ENCODE measurements around the gene GRIK5.

The GRIK5 gene

GRCh38 chr19:42075616-42076379 is 5.8 kb upstream of the GRIK5 start, which contains the start of gene ZNF574:
Gene ZNF574 (plus strand): TSS chr19:42076166. CDS start chr19:42078607, 2,441 bp downstream.
- DNase-seq = peak; percentile 99

DNA sequence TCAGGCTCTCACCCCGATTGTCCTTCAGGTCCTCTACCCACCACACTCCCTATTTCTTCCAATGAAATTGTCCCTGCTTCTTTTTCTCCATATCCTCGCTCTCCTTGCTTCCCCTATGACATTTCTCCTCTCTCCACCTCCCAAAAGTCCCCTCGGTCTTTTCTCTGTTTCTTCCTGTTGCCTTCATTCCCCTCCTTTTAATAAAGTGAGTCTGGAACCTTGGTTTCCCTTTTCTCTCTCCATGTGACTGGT is 5.3 kb upstream of the GRIK5 start:
- DNase-seq = no peak

DNA sequence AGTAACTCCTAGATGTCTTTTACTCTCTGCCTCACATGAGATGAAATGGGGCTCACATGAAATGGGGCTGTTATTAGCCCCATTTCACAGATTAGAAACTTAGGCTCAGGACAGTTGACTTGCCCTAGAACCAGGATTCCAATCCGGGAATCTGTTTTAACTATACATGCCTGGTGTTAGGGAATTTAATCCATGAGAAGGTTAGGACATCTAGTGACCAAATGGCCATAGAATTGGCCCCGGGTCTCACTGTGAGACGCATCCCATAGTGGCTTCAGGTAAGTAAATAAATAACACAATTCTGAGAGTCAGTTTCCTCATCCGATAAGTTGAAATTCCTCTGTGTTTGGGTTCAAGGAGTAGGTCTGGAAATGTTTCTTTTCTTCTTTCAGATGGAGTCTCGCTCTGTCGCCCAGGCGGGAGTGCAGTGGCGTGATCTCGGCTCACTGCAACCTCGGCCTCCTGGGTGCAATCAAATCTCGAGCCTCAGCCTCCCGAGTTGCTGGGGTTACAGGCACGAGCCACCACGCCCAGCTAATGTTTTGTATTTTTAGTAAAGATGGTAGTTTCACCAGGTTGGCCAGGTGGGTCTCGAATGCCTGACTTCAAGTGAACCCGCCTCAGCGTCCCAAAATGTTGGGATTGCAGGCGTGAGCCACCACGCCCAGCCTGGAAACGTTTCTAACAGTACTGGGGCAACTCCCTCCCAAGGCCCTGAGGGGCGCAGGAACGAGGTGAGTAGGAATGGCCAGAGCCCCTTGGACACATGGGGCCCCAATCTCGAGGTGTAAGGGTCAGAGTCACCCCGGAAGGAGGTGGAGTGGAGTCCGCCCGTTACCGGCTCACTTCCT is 4.7 kb upstream of the GRIK5 start:
- no peak for DNase-seq

GRCh38 chr19:42071247-42071646 is 1.2 kb upstream of the GRIK5 start:
- no peak for DNase-seq

GRCh38 chr19:42068756-42069571 is 1.0 kb downstream of the GRIK5 start:
- DNase-seq = no peak

DNA sequence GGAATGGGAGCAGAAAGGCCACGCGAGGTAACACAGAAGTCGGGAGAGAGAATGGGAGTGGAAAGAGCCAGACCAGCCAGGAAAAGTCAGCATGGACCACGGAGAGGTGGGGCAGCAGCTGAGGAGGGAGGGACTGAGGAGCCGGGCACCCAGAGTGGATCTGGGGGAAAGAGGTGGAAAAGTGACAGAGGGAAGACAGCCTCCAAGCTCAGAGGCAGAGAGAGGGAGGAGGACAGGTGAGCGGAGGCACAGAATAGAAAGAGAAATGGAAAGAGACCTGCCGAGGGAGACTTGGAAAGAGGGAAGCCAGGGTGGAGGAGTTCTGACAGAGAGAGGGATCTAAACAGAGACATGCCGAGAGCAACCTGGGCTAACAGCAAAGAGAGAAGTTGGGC is 1.6 kb downstream of the GRIK5 start:
- DNase-seq = no peak

DNA sequence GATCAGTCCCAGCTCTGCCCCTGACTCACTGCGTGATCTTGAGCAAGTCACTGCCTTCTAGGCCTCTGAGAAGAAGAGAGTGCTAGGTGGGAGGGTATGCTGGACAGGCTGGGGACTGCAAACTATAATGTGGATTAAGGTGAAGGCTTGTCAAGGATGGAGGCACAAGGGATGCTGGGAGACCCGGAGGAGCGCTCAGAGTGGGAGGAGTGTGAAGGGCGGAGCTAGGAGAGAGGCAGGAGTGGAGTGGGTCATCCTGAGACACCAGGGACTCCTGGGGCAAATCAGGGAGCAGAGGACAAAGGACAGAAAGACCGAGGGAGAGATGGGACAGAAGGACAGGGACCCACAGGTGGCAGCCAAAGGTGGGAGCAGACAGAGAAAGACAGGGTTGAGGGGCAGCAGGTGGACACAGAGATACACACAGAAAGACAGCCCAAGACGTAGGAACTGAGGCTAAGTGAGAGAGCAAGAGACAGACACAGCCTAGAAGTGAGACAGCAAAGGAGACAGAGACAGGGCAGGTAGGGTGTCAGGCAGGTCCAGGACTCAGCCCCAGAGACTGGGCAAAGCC is 2.6 kb downstream of the GRIK5 start:
- DNase-seq = no peak

- no peak for DNase-seq
Measured at GRCh38 chr19:42066075-42066754, 3.8 kb downstream of the GRIK5 start.

GRCh38 chr19:42065511-42065910 is 4.5 kb downstream of the GRIK5 start:
- DNase-seq = no peak

DNA sequence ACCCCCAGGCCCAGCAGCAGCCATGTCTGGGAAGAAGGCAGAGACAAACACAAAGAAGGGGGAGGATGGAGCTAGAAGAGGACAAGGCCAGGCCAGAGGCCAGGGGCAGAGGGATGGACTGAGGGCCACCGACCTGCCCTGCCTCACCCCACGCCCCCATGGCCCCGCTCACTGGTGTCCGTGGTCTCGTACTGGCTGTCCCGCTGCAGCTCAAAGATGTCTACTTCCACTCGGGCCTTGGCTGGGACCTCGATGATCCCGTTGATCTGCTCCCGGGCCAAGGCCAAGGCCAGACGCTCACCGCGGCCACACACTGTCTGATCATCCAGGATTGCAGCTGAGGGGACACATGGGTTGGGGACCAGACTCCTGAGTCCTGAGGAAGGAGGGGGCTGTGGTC is 5.0 kb downstream of the GRIK5 start:
- no peak for DNase-seq

GRCh38 chr19:42064432-42064831 is 5.6 kb downstream of the GRIK5 start:
- DNase-seq = no peak

GRCh38 chr19:42062381-42062780 is 7.6 kb downstream of the GRIK5 start:
- no peak for DNase-seq

GRCh38 chr19:42060117-42060516 is 9.9 kb downstream of the GRIK5 start:
- DNase-seq = no peak

DNA sequence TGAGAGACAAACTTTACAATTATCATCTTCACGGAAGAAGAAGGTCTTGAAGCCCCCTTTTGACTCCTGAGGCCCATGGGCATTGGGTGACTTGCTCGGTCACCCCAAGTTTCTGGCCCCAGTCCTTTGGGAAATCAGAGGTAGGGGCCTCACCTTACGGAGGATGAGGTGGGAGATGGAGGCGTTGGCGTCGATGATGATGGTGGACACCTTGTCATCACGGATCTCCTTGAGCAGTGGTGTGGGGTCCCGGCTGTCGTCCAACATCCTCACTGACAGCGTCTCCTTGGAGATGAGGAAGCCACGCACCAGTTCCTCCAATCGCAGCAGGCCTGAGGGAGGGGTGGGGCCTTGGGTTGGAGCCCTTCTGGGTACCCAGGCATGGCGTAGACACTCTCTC is 10.8 kb downstream of the GRIK5 start:
- no peak for DNase-seq

- no peak for DNase-seq
Measured at GRCh38 chr19:42057846-42058245, 12.2 kb downstream of the GRIK5 start.

GRCh38 chr19:42054205-42054604 is 15.8 kb downstream of the GRIK5 start:
- no peak for DNase-seq

GRCh38 chr19:42053037-42053935 is 16.7 kb downstream of the GRIK5 start:
- DNase-seq = no peak

DNA sequence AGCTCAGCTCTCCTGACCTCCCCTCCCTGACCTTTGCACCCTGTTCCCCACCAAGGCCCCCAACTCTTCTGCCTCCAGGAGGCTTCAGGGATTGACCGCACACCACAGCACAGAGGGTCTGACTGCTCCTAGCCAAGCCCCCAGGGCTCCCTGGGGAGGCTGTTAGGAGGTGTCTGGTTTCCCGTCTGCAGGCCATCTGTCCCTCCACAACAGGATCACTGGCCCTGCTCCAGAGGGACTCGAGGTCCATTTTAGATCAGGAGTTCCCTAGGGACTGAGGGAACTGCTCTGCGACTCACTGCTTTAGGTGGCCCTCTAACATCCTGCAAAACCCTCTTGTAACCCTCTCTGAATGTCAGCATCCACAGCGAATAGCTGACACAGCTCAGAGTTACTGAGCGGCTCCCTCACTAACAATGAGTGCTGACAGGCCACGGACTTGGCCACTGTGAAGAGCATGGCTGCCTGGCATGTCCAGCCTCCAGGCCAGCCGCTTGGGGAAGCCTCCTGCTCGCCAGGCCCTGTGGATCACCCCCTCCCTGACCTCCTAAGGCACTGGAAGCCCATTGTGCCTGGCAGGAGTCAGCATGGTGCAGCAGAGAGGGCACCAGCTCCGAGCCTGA is 17.7 kb downstream of the GRIK5 start:
- DNase-seq = peak; percentile 73

DNA sequence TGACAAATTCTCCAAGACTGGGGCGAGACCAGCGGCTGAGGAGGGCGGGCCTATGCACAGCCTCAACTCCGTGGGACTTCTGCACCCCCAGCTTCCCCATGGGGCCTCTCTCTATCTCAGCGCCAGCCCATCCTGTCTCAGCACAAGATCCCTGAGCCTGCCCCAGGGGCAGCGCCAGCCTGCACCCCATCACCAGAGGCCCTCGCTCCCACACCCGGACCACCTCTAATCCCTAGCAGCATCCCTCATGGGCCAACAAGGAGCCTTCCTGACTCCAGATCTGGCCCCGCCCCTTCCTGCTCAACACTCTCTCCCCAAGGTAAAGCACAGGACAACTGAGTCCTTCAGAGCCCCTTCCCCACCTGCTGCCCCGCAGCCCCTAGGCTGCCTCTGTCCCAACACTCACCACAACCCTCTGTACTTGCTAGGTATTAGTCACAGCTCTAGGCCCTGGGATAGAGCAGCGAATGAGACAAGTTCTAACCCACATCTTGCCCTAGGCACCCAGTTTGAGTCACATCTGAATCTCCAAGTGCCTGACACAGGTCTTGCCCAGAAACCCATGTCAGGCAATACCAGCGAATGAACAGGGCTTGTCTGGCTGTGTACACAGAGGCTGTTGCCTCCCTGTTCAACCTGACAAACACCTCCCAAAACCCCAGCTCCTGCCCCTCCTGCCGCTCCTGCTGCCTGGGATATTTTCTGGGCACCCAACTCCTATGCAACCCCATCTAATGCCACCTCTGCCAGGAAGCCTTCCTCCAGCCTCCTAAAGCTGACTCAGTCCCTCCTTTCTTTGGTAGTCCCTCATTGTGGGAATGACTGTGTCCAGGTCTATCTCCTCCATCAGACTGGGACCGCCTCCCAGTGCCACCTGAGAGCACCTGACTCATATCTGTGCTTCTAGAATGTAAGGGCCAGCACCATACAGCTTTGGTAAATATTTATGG is 18.6 kb downstream of the GRIK5 start:
- DNase-seq = peak; percentile 34

DNA sequence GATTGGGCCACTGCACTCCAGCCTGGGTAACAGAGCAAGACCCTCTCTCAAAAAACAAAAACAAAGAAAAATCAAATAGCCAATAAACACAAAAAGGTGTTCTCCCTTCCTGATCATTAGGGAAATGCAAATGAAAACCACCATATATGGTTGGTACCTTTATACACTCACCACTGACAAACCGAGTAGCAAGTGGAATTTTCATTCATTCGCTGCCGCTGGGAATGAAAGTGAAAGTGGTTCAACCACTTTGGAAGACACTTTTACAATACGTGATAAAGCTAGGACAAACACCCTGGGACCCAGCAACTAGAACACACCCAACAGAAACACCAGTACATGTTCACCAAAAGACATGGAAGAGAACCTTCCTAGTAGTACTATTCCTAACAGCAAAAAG is 21.0 kb downstream of the GRIK5 start:
- no peak for DNase-seq
